ENCODE results near the gene HDAC7.

- no peak for TF ChIP-seq POLR2AphosphoS5 (IDR thresholded peaks at IDR 0.05; ENCODE audit: low read depth, low read length)
- no peak for TF ChIP-seq POLR2A (IDR thresholded peaks at IDR 0.05; ENCODE audit: low read depth, low read length)
Measured at GRCh38 chr12:47746073-47746472, 73.6 kb downstream of the HDAC7 start.

All from GM12892 (cell line).